HCT116 (cell line): ENCODE data around the gene EPG5. TPM values are rescaled to one million over a fixed set of nuclear protein-coding genes. Genes with fewer than 3 reads are reported as not detected.

Source experiments
- ATAC-seq: fragments of 200-7000 bp; cut with Tn5 transposase; 2 replicates; pipeline ENCODE4 v1.9.1; 2020; ENCODE audit warnings: mild to moderate bottlenecking, moderate library complexity
- BruUV-seq: library from RNA; stranded (reverse); fragments of 400-500 nt; replicated peaks from 2 replicates; lab custom pipeline; 2021; lab: Mats Ljungman, UMichigan
- CTCF ChIA-PET: fragments of 300-600 bp; sonication (Branson Sonifier 250); formaldehyde crosslinking; loops from one replicate; lab custom pipeline; 2021; ENCODE audit warnings: antibody characterized with exemption; lab: Charles Lee
- POLR2A ChIA-PET: fragments of 300-600, 350-600 bp; sonication (Branson Sonifier 250); formaldehyde crosslinking; loops from one replicate; lab custom pipeline; 2021; ENCODE audit warnings: antibody characterized with exemption; lab: Charles Lee
- RAD21 ChIA-PET, 2 experiments: fragments of 300-600 bp; sonication (Branson Sonifier 250); formaldehyde crosslinking; loops; one replicate each; lab custom pipeline; 2023; ENCODE audit warnings: low total read pairs in 2 of 2; ENCODE audit not compliant: uncharacterized antibody in 2 of 2, unreplicated experiment in 2 of 2, low non-redundant PET in 1 of 2; lab: Charles Lee
- DNase-seq: peaks from one replicate; pipeline ENCODE4 v3.0.0-alpha.2; 2010; ENCODE audit warnings: low read depth, low spot score
- H2AFZ ChIP-seq: fragments of 200-600 bp; shearing (Covaris generic), sonication (generic); 2 replicates; pipeline ENCODE4 v1.6.1; 2017; ENCODE audit warnings: low read depth, mixed run types, mixed read lengths, antibody characterized with exemption, low read length; ENCODE audit not compliant: poor library complexity, severe bottlenecking
- H3K27ac ChIP-seq: 2 replicates; pipeline ENCODE4 v1.5.1; 2012; ENCODE audit warnings: low read depth, low read length
- H3K27me3 ChIP-seq: fragments of 200-600 bp; sonication (generic); 2 replicates; pipeline ENCODE4 v1.6.1; 2016; ENCODE audit warnings: mixed run types, low read length, mixed read lengths; ENCODE audit not compliant: insufficient read depth
- H3K36me3 ChIP-seq, 2 experiments: fragments of 200-500 bp in 1 of 2; fragments of 200-600 bp in 1 of 2; sonication (Bioruptor generic) in 1 of 2; sonication (generic) in 1 of 2; 2 replicates each; pipeline versions ENCODE4 v1.5.1 to v1.6.1; 2014 to 2016; ENCODE audit warnings: low read length in 2 of 2, inconsistent platforms in 1 of 2, mixed read lengths in 1 of 2, mixed run types in 1 of 2; ENCODE audit not compliant: insufficient read depth in 2 of 2, control insufficient read depth in 1 of 2
- H3K4me1 ChIP-seq, 2 experiments: fragments of 200-600 bp in 1 of 2; sonication (generic) in 1 of 2; 2 replicates each; pipeline versions ENCODE4 v1.5.1 to v1.6.1; 2012 to 2017; ENCODE audit warnings: low read length in 2 of 2, inconsistent platforms in 1 of 2, mild to moderate bottlenecking in 1 of 2, mixed read lengths in 1 of 2, mixed run types in 1 of 2, moderate library complexity in 1 of 2; ENCODE audit not compliant: insufficient read depth in 2 of 2, control insufficient read depth in 1 of 2
- H3K4me2 ChIP-seq: fragments of 200-600 bp; sonication (generic); 2 replicates; pipeline ENCODE4 v1.6.1; 2017; ENCODE audit warnings: mixed run types, low read length, mixed read lengths
- H3K4me3 ChIP-seq, 2 experiments: fragments of 200-600 bp in 1 of 2; sonication (generic) in 1 of 2; replicated peaks in 1 of 2; 2 replicates each; pipeline ENCODE4 v1.5.1; 2011 to 2016; ENCODE audit warnings: low read length in 2 of 2, control low read depth in 1 of 2, low read depth in 1 of 2, mild to moderate bottlenecking in 1 of 2, mixed read lengths in 1 of 2, mixed run types in 1 of 2
- H3K79me2 ChIP-seq: fragments of 200-600 bp; sonication (generic); 2 replicates; pipeline ENCODE4 v1.6.1; 2017; ENCODE audit warnings: mild to moderate bottlenecking, mixed run types, low read length, moderate library complexity, mixed read lengths; ENCODE audit not compliant: insufficient read depth
- H3K9ac ChIP-seq: fragments of 200-600 bp; sonication (generic); 2 replicates; pipeline ENCODE4 v1.6.1; 2016; ENCODE audit warnings: low read length, mixed read lengths
- H3K9me2 ChIP-seq: fragments of 200-600 bp; sonication (generic), shearing (Covaris generic); 2 replicates; pipeline ENCODE4 v1.6.1; 2017; ENCODE audit warnings: mixed run types, mild to moderate bottlenecking, moderate library complexity; ENCODE audit not compliant: insufficient read depth
- H3K9me3 ChIP-seq, 2 experiments: fragments of 200-500 bp in 1 of 2; fragments of 200-600 bp in 1 of 2; sonication (Bioruptor generic) in 1 of 2; sonication (generic) in 1 of 2; 2 replicates each; pipeline ENCODE4 v1.6.1; 2014 to 2017; ENCODE audit warnings: low read length in 2 of 2, mixed read lengths in 2 of 2, inconsistent platforms in 1 of 2, low read depth in 1 of 2, mild to moderate bottlenecking in 1 of 2, mixed run types in 1 of 2, moderate library complexity in 1 of 2; ENCODE audit not compliant: control insufficient read depth in 1 of 2, insufficient read depth in 1 of 2
- H4K20me1 ChIP-seq: fragments of 200-600 bp; sonication (generic), shearing (Covaris generic); 2 replicates; pipeline ENCODE4 v1.6.1; 2017; ENCODE audit warnings: mixed run types, mild to moderate bottlenecking, moderate library complexity; ENCODE audit not compliant: insufficient read depth
- CEBPB ChIP-seq: IDR thresholded peaks from 2 replicates; pipeline ENCODE4 v1.6.1; 2012; ENCODE audit warnings: low read depth
- POLR2A ChIP-seq: IDR thresholded peaks from 2 replicates; pipeline ENCODE4 v1.7.0; 2011; ENCODE audit warnings: borderline replicate concordance; ENCODE audit not compliant: insufficient read depth, insufficient read length; ENCODE audit errors: extremely low read depth
- RAD21 ChIP-seq: IDR thresholded peaks from 2 replicates; pipeline ENCODE4 v1.6.1; 2012; ENCODE audit warnings: low read depth, mild to moderate bottlenecking
- REST ChIP-seq: IDR thresholded peaks from 2 replicates; pipeline ENCODE4 v1.6.1; 2012; ENCODE audit warnings: low read depth
- SIN3A ChIP-seq: IDR thresholded peaks from 2 replicates; pipeline ENCODE4 v1.6.1; 2012; ENCODE audit warnings: low read depth
- SRF ChIP-seq: IDR thresholded peaks from 2 replicates; pipeline ENCODE4 v1.6.1; 2012; ENCODE audit warnings: low read depth
- TCF7L2 ChIP-seq: IDR thresholded peaks from 2 replicates; pipeline ENCODE4 v1.7.0; 2011; ENCODE audit warnings: borderline replicate concordance, inconsistent platforms; ENCODE audit not compliant: insufficient read depth, insufficient read length; ENCODE audit errors: extremely low read depth
- ZNF274 ChIP-seq: fragments of 200-500 bp; sonication (Bioruptor generic); IDR thresholded peaks from 2 replicates; pipeline ENCODE4 v1.6.1; 2014; ENCODE audit warnings: mild to moderate bottlenecking, low read depth, low read length, inconsistent platforms
- intact Hi-C: fragments of 100-400 bp; cut with micrococcal nuclease; formaldehyde crosslinking; loops from 2 replicates; pipeline ENCODE4 v1.10.0; 2022
- total RNA-seq: library from RNA; stranded (reverse); gene quantifications from one replicate; pipeline ENCODE4 v1.2.1, GENCODE V29; 2021; ENCODE audit not compliant: unreplicated experiment

The EPG5 gene
- total RNA-seq, 1 experiment from 2014 or later: 12.9 TPM

- Histone ChIP-seq H3K4me2 (no peak overlapping the region), H3K27ac (no peak overlapping the region), H3K9me3 (no peaks in the 10 kb centered on the region), H3K4me1 (no peaks in the 10 kb centered on the region), H3K4me3 (no peak overlapping the region), H3K9ac (no peak overlapping the region), H3K36me3 (no peaks in the 10 kb centered on the region), H4K20me1 (no peaks in the 10 kb centered on the region), H3K9me2 (no peaks in the 10 kb centered on the region), H3K79me2 (no peaks in the 10 kb centered on the region), H2AFZ (no peak overlapping the region), H3K27me3 (no peaks in the 10 kb centered on the region)
- ATAC-seq: no peak
- POLR2A ChIA-PET: no interaction called here
- RAD21 ChIA-PET: no interaction called here
- CTCF ChIA-PET: no interaction called here
- intact Hi-C loops: no loop called here
- BruUV-seq: no TSS peak
- DNase-seq: no peak
- TF ChIP-seq RAD21: no peak
- TF ChIP-seq SIN3A: no peak
- TF ChIP-seq ZNF274: no peak
- no peak for TF ChIP-seq POLR2A
- no peak for TF ChIP-seq CEBPB
- TF ChIP-seq REST: no peak
- no peak for TF ChIP-seq TCF7L2
- TF ChIP-seq SRF: no peak
These were observed 130.6 kb downstream of the EPG5 start for GRCh38 chr18:45836242-45837205.
